ENCODE data around the gene SYTL3. TPM values are rescaled to one million over a fixed set of nuclear protein-coding genes. Genes with fewer than 3 reads are reported as not detected.

SYTL3 gene
- total RNA-seq, 1 experiment from 2014 or later: 0.09 TPM

DNA sequence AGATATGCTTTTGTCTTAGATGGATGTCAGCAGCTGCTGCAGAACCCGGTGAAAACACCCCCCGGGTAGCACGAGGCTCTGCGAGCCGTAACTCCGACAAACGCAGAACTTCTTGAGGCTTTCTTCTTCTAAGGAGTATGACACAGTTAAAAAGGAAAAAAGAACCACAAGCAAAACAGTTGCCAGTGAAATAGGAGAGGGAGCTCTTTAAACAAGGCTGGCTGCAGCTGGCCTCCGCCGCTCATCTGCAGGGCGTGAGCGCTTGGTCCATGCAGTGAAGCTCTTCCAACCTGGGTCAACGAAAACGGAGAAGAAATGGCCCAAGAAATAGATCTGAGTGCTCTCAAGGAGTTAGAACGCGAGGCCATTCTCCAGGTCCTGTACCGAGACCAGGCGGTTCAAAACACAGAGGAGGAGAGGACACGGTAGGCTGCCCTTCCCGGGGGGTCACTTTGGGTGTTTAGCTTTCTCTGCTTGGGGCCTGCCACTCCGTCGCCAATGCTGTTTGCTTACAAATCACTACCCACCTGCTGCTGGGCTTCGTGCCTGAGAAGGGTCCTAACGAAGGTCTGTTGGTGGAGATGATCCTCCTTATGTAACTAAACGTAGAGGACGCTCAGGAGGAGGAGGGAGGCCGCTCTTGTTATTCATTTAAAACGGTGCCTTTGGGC is 13.2 kb downstream of the SYTL3 start:
- Histone ChIP-seq H2BK120ac (ENCODE audit: low read depth, low read length, poor library complexity, severe bottlenecking) (no peak overlapping the region), H3K79me1 (ENCODE audit: insufficient read depth, low read depth, low read length, poor library complexity, severe bottlenecking) (no peaks in the 10 kb centered on the region), H4K5ac (ENCODE audit: insufficient read length, low read depth, low read length) (no peak overlapping the region), H2BK15ac (ENCODE audit: low read depth, low read length) (no peak overlapping the region), H4K20me1 (ENCODE audit: control insufficient read depth, insufficient read depth, insufficient read length) (no peaks in the 10 kb centered on the region), H2BK5ac (ENCODE audit: insufficient read length, low read length) (no peak overlapping the region), H3K14ac (ENCODE audit: insufficient read depth, low read length) (no peak overlapping the region), H2BK20ac (ENCODE audit: low read depth, low read length, poor library complexity, severe bottlenecking) (no peak overlapping the region), H3T11ph (ENCODE audit: low read length) (no peak overlapping the region), H3K4ac (ENCODE audit: low read depth, low read length) (no peak overlapping the region), H3K56ac (ENCODE audit: insufficient read length, low read depth, low read length) (no peak overlapping the region), H4K8ac (replicated peaks; ENCODE audit: insufficient read length, low read depth, low read length) (no peak overlapping the region), H2AFZ (ENCODE audit: low read length) (no peak overlapping the region), H3K23ac (ENCODE audit: insufficient read length, low read depth, low read length) (no peak overlapping the region), H3K9me3 (ENCODE audit: control insufficient read depth, low read depth, low read length) (no peaks in the 10 kb centered on the region), H4K91ac (ENCODE audit: insufficient read length, low read depth, low read length) (no peak overlapping the region), H3K79me2 (ENCODE audit: insufficient read depth, low read length) (no peaks in the 10 kb centered on the region), H2AK5ac (ENCODE audit: insufficient read length, low read length) (no peak overlapping the region), H2BK12ac (ENCODE audit: insufficient read length, low read depth, low read length) (no peak overlapping the region), H3K4me2 (ENCODE audit: insufficient read depth, insufficient read length, low read length) (no peak overlapping the region), H3K9ac (ENCODE audit: extremely low read depth, insufficient read length, low read length) (no peak overlapping the region), H3K27ac (ENCODE audit: insufficient read length, low read depth, low read length) (no peak overlapping the region), H3K18ac (ENCODE audit: insufficient read length, low read depth, low read length) (no peak overlapping the region), H3K23me2 (ENCODE audit: insufficient read length, low read depth, low read length, poor library complexity, severe bottlenecking) (no peaks in the 10 kb centered on the region), H3K27me3 (ENCODE audit: insufficient read depth, low read length) (no peaks in the 10 kb centered on the region), H3K4me1 (ENCODE audit: insufficient read depth, low read length) (no peaks in the 10 kb centered on the region)
- H3K4me3 Mint-ChIP-seq: peak overlapping the region in 1 of 2 experiments; percentile 44; a peak in 1 of 5 replicates
- H3K36me3 Mint-ChIP-seq (ENCODE audit: insufficient read depth in 1 of 3, low read depth in 3 of 3): no peaks in the 10 kb centered on the region
- H3K9me3 Mint-ChIP-seq: no peaks in the 10 kb centered on the region
- H3K4me1 Mint-ChIP-seq: peaks cover 23 to 26% of the 10 kb centered on the region in 2 experiments
- TF ChIP-seq, protein P1, sequence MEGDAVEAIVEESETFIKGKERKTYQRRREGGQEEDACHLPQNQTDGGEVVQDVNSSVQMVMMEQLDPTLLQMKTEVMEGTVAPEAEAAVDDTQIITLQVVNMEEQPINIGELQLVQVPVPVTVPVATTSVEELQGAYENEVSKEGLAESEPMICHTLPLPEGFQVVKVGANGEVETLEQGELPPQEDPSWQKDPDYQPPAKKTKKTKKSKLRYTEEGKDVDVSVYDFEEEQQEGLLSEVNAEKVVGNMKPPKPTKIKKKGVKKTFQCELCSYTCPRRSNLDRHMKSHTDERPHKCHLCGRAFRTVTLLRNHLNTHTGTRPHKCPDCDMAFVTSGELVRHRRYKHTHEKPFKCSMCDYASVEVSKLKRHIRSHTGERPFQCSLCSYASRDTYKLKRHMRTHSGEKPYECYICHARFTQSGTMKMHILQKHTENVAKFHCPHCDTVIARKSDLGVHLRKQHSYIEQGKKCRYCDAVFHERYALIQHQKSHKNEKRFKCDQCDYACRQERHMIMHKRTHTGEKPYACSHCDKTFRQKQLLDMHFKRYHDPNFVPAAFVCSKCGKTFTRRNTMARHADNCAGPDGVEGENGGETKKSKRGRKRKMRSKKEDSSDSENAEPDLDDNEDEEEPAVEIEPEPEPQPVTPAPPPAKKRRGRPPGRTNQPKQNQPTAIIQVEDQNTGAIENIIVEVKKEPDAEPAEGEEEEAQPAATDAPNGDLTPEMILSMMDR (conservative IDR thresholded peaks at IDR 0.05): no peak
- no CpG with 5 or more reads among the region's 27 CpGs for WGBS (ENCODE audit: extremely low coverage, insufficient read length, low lambda C conversion rate)
- DNase-seq: no peak
- peaks cover 7% of the 10 kb centered on the region for H3K27me3 Mint-ChIP-seq (ENCODE audit: low read depth)
- H3K27ac Mint-ChIP-seq: peak overlapping the region in 1 of 3 experiments; percentile 65; a peak in 1 of 7 replicates

Measured in H9 (cell line).